ENCODE data around the gene OR2T4.

The OR2T4 gene

GRCh38 chr1:248376916-248377315 lies 15.5 kb downstream of the OR2T4 start:
- Histone ChIP-seq H3K9me3 (ENCODE audit: insufficient read depth, low read length) (no peaks in the 10 kb centered on the region), H3K4me3 (ENCODE audit: insufficient read depth, low read length, poor library complexity, severe bottlenecking) (no peak overlapping the region), H3K9me2 (replicated peaks; ENCODE audit: insufficient read depth, low read length) (no peaks in the 10 kb centered on the region), H3K79me2 (ENCODE audit: insufficient read depth, low read length) (no peaks in the 10 kb centered on the region), H3K4me2 (ENCODE audit: low read depth, low read length, poor library complexity, severe bottlenecking) (no peak overlapping the region), H4K20me1 (ENCODE audit: low read depth, low read length) (no peaks in the 10 kb centered on the region), H3F3A (ENCODE audit: insufficient read depth) (no peaks in the 10 kb centered on the region), H3K27me3 (ENCODE audit: low read length) (0 out of 2 replicates have a peak, but pooled peaks cover 3% of the 10 kb centered on the region), H3K27ac (ENCODE audit: low read depth, low read length) (no peak overlapping the region), H2AFZ (ENCODE audit: low read depth, low read length, severe bottlenecking) (no peak overlapping the region), H3K36me3 (ENCODE audit: low read length) (no peaks in the 10 kb centered on the region), H3K9ac (ENCODE audit: low read length) (no peak overlapping the region)
- TF ChIP-seq, protein P1, sequence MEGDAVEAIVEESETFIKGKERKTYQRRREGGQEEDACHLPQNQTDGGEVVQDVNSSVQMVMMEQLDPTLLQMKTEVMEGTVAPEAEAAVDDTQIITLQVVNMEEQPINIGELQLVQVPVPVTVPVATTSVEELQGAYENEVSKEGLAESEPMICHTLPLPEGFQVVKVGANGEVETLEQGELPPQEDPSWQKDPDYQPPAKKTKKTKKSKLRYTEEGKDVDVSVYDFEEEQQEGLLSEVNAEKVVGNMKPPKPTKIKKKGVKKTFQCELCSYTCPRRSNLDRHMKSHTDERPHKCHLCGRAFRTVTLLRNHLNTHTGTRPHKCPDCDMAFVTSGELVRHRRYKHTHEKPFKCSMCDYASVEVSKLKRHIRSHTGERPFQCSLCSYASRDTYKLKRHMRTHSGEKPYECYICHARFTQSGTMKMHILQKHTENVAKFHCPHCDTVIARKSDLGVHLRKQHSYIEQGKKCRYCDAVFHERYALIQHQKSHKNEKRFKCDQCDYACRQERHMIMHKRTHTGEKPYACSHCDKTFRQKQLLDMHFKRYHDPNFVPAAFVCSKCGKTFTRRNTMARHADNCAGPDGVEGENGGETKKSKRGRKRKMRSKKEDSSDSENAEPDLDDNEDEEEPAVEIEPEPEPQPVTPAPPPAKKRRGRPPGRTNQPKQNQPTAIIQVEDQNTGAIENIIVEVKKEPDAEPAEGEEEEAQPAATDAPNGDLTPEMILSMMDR (IDR thresholded peaks at IDR 0.05; ENCODE audit: insufficient read depth, low read length, poor library complexity, severe bottlenecking) = no peak
- TF ChIP-seq EZH2phosphoT487 (conservative IDR thresholded peaks at IDR 0.05; ENCODE audit: low read length) = no peak

GRCh38 chr1:248380854-248381253 lies 19.4 kb downstream of the OR2T4 start:
- Histone ChIP-seq H3K36me3 (ENCODE audit: low read length) (no peaks in the 10 kb centered on the region), H4K20me1 (ENCODE audit: low read depth, low read length) (no peaks in the 10 kb centered on the region), H3K4me3 (ENCODE audit: insufficient read depth, low read length, poor library complexity, severe bottlenecking) (no peak overlapping the region), H3K9me2 (replicated peaks; ENCODE audit: insufficient read depth, low read length) (no peaks in the 10 kb centered on the region), H3K27me3 (ENCODE audit: low read length) (no peaks in the 10 kb centered on the region), H3K27ac (ENCODE audit: low read depth, low read length) (no peak overlapping the region), H3K4me2 (ENCODE audit: low read depth, low read length, poor library complexity, severe bottlenecking) (no peak overlapping the region), H3K9ac (ENCODE audit: low read length) (no peak overlapping the region), H3F3A (ENCODE audit: insufficient read depth) (no peaks in the 10 kb centered on the region), H3K79me2 (ENCODE audit: insufficient read depth, low read length) (no peaks in the 10 kb centered on the region), H2AFZ (ENCODE audit: low read depth, low read length, severe bottlenecking) (no peak overlapping the region), H3K9me3 (ENCODE audit: insufficient read depth, low read length) (no peaks in the 10 kb centered on the region)
- no peak for TF ChIP-seq EZH2phosphoT487 (conservative IDR thresholded peaks at IDR 0.05; ENCODE audit: low read length)
- TF ChIP-seq, protein P1 (IDR thresholded peaks at IDR 0.05; ENCODE audit: insufficient read depth, low read length, poor library complexity, severe bottlenecking) = no peak

DNA sequence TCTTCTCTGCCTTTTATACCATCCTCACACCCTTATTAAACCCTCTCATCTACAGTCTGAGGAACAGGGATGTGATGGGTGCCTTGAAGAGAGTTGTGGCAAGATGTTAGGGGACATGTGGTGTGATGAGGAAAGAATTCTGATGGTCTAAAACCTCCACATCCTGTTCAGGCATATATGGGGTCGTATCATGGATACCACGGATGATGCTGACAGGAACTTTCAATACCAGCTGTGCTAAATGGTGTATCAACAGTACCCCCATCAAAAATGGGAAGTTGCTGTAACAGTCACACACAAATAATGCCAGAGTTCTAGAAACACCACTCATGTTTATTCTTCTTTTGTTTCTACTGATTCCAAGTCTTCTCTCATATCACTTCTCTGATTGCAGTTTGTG lies 27.0 kb downstream of the OR2T4 start:
- Histone ChIP-seq H3K36me3 (ENCODE audit: low read length) (no peaks in the 10 kb centered on the region), H3K79me2 (ENCODE audit: insufficient read depth, low read length) (no peaks in the 10 kb centered on the region), H3K9ac (ENCODE audit: low read length) (no peak overlapping the region), H3K4me3 (ENCODE audit: insufficient read depth, low read length, poor library complexity, severe bottlenecking) (no peak overlapping the region), H3K27me3 (ENCODE audit: low read length) (no peaks in the 10 kb centered on the region), H2AFZ (ENCODE audit: low read depth, low read length, severe bottlenecking) (no peak overlapping the region), H4K20me1 (ENCODE audit: low read depth, low read length) (no peaks in the 10 kb centered on the region), H3K4me2 (ENCODE audit: low read depth, low read length, poor library complexity, severe bottlenecking) (no peak overlapping the region), H3K9me2 (replicated peaks; ENCODE audit: insufficient read depth, low read length) (no peaks in the 10 kb centered on the region), H3K9me3 (ENCODE audit: insufficient read depth, low read length) (no peaks in the 10 kb centered on the region), H3F3A (ENCODE audit: insufficient read depth) (no peaks in the 10 kb centered on the region), H3K27ac (ENCODE audit: low read depth, low read length) (no peak overlapping the region)
- no peak for TF ChIP-seq EZH2phosphoT487 (conservative IDR thresholded peaks at IDR 0.05; ENCODE audit: low read length)
- TF ChIP-seq, protein P1 (IDR thresholded peaks at IDR 0.05; ENCODE audit: insufficient read depth, low read length, poor library complexity, severe bottlenecking) = no peak
